ENCODE results near the gene PAM. TPM values are rescaled to one million over a fixed set of nuclear protein-coding genes. Genes with fewer than 3 reads are reported as not detected.

Gene PAM
- total RNA-seq, 5 donors from 2014 or later (not counting 1 experiment from before 2014, with no cell fraction given), result 17.5 to 29.2 (median 23.3) TPM

DNA sequence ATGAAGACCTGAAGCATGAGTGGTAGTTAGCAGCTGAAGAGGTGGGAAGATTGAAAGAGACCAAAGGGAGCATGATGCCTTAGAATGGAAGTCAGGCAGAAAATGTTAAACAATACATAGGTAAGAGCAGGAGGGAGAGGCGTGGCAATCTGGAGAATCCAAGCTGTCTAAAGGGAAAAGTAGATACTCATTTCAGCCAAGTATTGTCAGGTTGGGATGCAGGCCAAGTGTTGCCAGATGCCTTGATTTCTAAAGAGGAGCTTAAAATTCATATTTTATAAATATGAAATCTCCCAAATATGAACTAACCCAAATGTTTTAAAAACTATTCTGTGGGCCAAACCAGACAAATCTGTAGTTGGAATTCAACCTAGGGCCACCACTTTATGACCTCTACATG, 4.2 kb downstream of the PAM start:
- Histone ChIP-seq H3K4me3 (ENCODE audit: control insufficient read depth in 1 of 2, extremely low read depth in 1 of 2, low read length in 1 of 2) (no peak overlapping the region), H3K4me1 (ENCODE audit: control insufficient read depth in 1 of 2, extremely low read depth in 1 of 2, insufficient read depth in 2 of 2, low read length in 2 of 2) (peaks cover 4 to 23% of the 10 kb centered on the region in 2 experiments), H3K9me3 (no peaks in the 10 kb centered on the region), H3K27me3 (replicated peaks in 1 of 2; ENCODE audit: control insufficient read depth in 2 of 2, extremely low read depth in 1 of 2, insufficient read depth in 2 of 2, low read length in 1 of 2) (peaks cover 0 to 5% of the 10 kb centered on the region in 2 experiments), H3K36me3 (ENCODE audit: control insufficient read depth in 2 of 2, extremely low read depth in 1 of 2, insufficient read depth in 1 of 2, low read length in 1 of 2) (no peaks in the 10 kb centered on the region), H3K27ac (ENCODE audit: low read length) (peak overlapping the region; percentile 6)
- WGBS (ENCODE audit: insufficient coverage), result no CpG with 5 or more reads among the region's 1 CpG
- Mint-ChIP-seq H3K36me3 (no peaks in the 10 kb centered on the region), H3K4me3 (no peak overlapping the region), H3K27ac (peak overlapping the region; percentile 55 to 62), H3K9me3 (no peaks in the 10 kb centered on the region), H3K4me1 (peaks cover 39 to 67% (median 67%) of the 10 kb centered on the region in 3 donors), H3K27me3 (no peaks in the 10 kb centered on the region)
- DNase-seq (no peak), ATAC-seq (replicated peaks in 1 of 4) (no peak)
- ChIA-PET CTCF (interaction anchor here (0.5 to 1.5 kb wide), 3 partner anchors 19 to 72 kb away, joined by 3 to 4 read pairs (median 3); no protein-coding TSS in a partner anchor), POLR2A (no interaction called here)

- peaks cover 0 to 1% of the 10 kb centered on the region in 2 experiments for H3K27me3 ChIP-seq (replicated peaks in 1 of 2; ENCODE audit: control insufficient read depth in 2 of 2, extremely low read depth in 1 of 2, insufficient read depth in 2 of 2, low read length in 1 of 2)
- no peak overlapping the region for H3K4me3 ChIP-seq (ENCODE audit: control insufficient read depth in 1 of 2, extremely low read depth in 1 of 2, low read length in 1 of 2)
- H3K36me3 ChIP-seq (ENCODE audit: control insufficient read depth in 2 of 2, extremely low read depth in 1 of 2, insufficient read depth in 1 of 2, low read length in 1 of 2), result no peaks in the 10 kb centered on the region
- Mint-ChIP-seq H3K36me3 (no peaks in the 10 kb centered on the region), H3K4me3 (no peak overlapping the region), H3K27ac (peak overlapping the region; percentile 33 to 62), H3K4me1 (peaks cover 39 to 69% (median 68%) of the 10 kb centered on the region in 3 donors), H3K27me3 (no peaks in the 10 kb centered on the region), H3K9me3 (no peaks in the 10 kb centered on the region)
- WGBS (ENCODE audit: insufficient coverage), result 38% methylated on average over 2 of the region's 2 CpGs
- H3K27ac ChIP-seq (ENCODE audit: low read length), result peak overlapping the region; percentile 6
- H3K9me3 ChIP-seq, result no peaks in the 10 kb centered on the region
- ATAC-seq (replicated peaks in 1 of 4) (no peak), DNase-seq (no peak)
- ChIA-PET CTCF (interaction anchor here (0.5 to 1.5 kb wide), 3 partner anchors 19 to 72 kb away, joined by 3 to 4 read pairs (median 3); no protein-coding TSS in a partner anchor), POLR2A (no interaction called here)
- peaks cover 0 to 23% of the 10 kb centered on the region in 2 experiments for H3K4me1 ChIP-seq (ENCODE audit: control insufficient read depth in 1 of 2, extremely low read depth in 1 of 2, insufficient read depth in 2 of 2, low read length in 2 of 2)
Measured at GRCh38 chr5:102759700-102760099, 4.6 kb downstream of the PAM start.

DNA sequence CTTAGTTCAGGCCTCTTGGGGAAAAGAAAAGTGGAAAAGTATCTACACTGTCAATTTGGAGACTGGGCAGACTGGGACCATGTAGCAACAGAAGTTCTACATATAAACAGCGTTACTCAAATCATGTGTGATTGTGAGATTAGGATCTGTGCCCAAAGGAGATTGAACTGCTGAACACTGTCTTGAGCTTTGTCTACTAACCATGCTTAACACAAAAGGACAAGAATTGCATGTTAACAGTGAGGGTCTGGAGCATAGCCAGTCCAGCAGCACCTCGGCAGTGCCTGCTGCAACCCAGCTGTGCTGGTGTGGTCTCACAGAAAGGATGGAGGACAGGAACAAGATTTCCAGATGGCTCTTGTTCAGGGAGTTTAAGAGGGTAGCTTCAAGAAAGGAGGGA, 5.7 kb downstream of the PAM start:
- CTCF ChIA-PET, result interaction anchor here in 1 of 2 donors (0.9 kb wide), 1 partner anchor 20 kb away, joined by 4 read pairs; no protein-coding TSS in a partner anchor
- Histone ChIP-seq H3K9me3 (no peaks in the 10 kb centered on the region), H3K36me3 (ENCODE audit: control insufficient read depth in 2 of 2, extremely low read depth in 1 of 2, insufficient read depth in 1 of 2, low read length in 1 of 2) (no peaks in the 10 kb centered on the region), H3K4me3 (ENCODE audit: control insufficient read depth in 1 of 2, extremely low read depth in 1 of 2, low read length in 1 of 2) (no peak overlapping the region), H3K27ac (ENCODE audit: low read length) (peak overlapping the region; percentile 59), H3K27me3 (replicated peaks in 1 of 2; ENCODE audit: control insufficient read depth in 2 of 2, extremely low read depth in 1 of 2, insufficient read depth in 2 of 2, low read length in 1 of 2) (no peaks in the 10 kb centered on the region), H3K4me1 (ENCODE audit: control insufficient read depth in 1 of 2, extremely low read depth in 1 of 2, insufficient read depth in 2 of 2, low read length in 2 of 2) (peaks cover 0 to 26% of the 10 kb centered on the region in 2 experiments)
- peaks cover 46 to 79% (median 78%) of the 10 kb centered on the region in 3 donors for H3K4me1 Mint-ChIP-seq
- DNase-seq (no peak), ATAC-seq (replicated peaks in 1 of 4) (no peak)
- H3K27me3 Mint-ChIP-seq, result no peaks in the 10 kb centered on the region
- H3K4me3 Mint-ChIP-seq, result peak overlapping the region in 2 of 3 donors; percentile 1 to 37
- H3K9me3 Mint-ChIP-seq, result no peaks in the 10 kb centered on the region
- H3K27ac Mint-ChIP-seq, result peak overlapping the region; percentile 78 to 84
- POLR2A ChIA-PET, result no interaction called here
- H3K36me3 Mint-ChIP-seq, result no peaks in the 10 kb centered on the region
- whole genome bisulfite sequencing (ENCODE audit: insufficient coverage), result no CpG with 5 or more reads among the region's 2 CpGs

DNA sequence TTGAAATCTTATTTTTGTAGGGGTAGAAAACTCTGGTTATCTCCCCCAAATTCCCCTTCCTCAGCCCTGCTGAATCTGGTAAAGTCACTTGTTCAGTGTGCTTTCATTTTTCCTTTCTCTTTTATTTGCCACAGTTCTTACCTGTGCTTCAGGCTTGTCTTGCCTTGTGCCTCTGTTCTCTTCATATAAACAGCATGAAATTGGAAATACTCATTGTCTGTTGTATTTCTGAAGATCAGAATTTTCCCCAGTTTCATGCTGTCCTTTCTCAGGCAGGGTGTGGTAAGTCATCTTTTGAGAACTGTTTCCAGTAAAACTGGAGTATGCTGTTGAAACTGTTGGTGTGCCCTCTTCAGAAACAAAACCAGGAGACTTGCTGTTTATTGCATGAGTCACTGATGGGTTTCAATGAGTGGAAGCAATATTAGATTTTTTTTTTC, 7.0 kb downstream of the PAM start:
- H3K27ac ChIP-seq (ENCODE audit: low read length), result peak overlapping the region; percentile 59
- H3K27ac Mint-ChIP-seq, result peak overlapping the region; percentile 53 to 80
- H3K4me3 ChIP-seq (ENCODE audit: control insufficient read depth in 1 of 2, extremely low read depth in 1 of 2, low read length in 1 of 2), result peak overlapping the region in 1 of 2 donors; percentile 21
- H3K4me1 Mint-ChIP-seq, result peaks cover 41 to 76% (median 71%) of the 10 kb centered on the region in 3 donors
- no peaks in the 10 kb centered on the region for H3K9me3 ChIP-seq
- DNase-seq, result peak in 1 of 35 experiments; percentile 42
- H3K9me3 Mint-ChIP-seq, result no peaks in the 10 kb centered on the region
- H3K4me3 Mint-ChIP-seq, result peak overlapping the region; percentile 48 to 71 (median 54)
- H3K4me1 ChIP-seq (ENCODE audit: control insufficient read depth in 1 of 2, extremely low read depth in 1 of 2, insufficient read depth in 2 of 2, low read length in 2 of 2), result peaks cover 0 to 19% of the 10 kb centered on the region in 2 experiments
- ATAC-seq (replicated peaks in 1 of 4), result peak; percentile 30 to 59 (median 38)
- POLR2A ChIA-PET, result interaction anchor here (0.6 to 0.7 kb wide), 2 partner anchors 102 to 358 kb away, joined by 3 read pairs; partner anchors contain the start of gene PPIP5K2 (in 1 of the 2)
- H3K27me3 Mint-ChIP-seq, result no peaks in the 10 kb centered on the region
- no peaks in the 10 kb centered on the region for H3K36me3 ChIP-seq (ENCODE audit: control insufficient read depth in 2 of 2, extremely low read depth in 1 of 2, insufficient read depth in 1 of 2, low read length in 1 of 2)
- CTCF ChIA-PET, result interaction anchor here in 1 of 2 donors (1.0 kb wide), 1 partner anchor 17 kb away, joined by 3 read pairs; no protein-coding TSS in a partner anchor
- H3K36me3 Mint-ChIP-seq, result no peaks in the 10 kb centered on the region
- H3K27me3 ChIP-seq (replicated peaks in 1 of 2; ENCODE audit: control insufficient read depth in 2 of 2, extremely low read depth in 1 of 2, insufficient read depth in 2 of 2, low read length in 1 of 2), result no peaks in the 10 kb centered on the region

DNA sequence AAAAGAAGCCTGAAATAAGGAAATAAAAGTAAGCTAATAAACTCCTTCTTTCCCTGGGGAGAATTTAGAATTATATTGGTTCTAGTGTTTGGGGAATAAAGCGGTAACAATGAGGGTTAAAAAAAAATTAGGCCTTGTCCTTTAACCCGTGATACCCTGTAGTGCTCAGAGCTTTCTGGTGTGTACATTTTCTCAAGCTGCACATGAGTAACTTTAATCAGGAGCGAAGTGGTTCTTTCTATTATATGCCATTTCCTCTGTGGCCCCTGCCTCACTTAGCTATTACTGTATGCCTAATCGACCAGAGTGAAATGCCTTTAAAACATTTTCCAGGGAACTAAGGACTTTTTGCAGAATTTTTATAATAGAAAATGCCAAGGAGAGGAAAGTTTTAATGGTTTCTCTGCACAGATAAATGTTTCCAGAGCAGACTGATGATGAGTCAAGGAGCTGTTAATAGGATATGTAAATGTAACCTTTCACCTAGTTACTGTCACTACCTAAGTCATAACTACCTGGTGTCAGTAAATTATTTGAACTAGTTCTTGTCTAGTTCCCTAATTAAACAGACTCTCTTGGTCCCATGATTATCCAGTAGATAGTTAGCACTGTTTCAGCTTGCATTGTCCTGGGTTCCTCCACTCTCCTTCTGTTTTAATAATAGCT, 7.6 kb downstream of the PAM start:
- Mint-ChIP-seq H3K4me3 (peak overlapping the region; percentile 48 to 71 (median 54)), H3K4me1 (peaks cover 41 to 79% (median 74%) of the 10 kb centered on the region in 3 donors), H3K27me3 (no peaks in the 10 kb centered on the region), H3K9me3 (no peaks in the 10 kb centered on the region), H3K27ac (peak overlapping the region; percentile 53 to 80), H3K36me3 (no peaks in the 10 kb centered on the region)
- peaks cover 0 to 18% of the 10 kb centered on the region in 2 experiments for H3K4me1 ChIP-seq (ENCODE audit: control insufficient read depth in 1 of 2, extremely low read depth in 1 of 2, insufficient read depth in 2 of 2, low read length in 2 of 2)
- peak overlapping the region; percentile 59 for H3K27ac ChIP-seq (ENCODE audit: low read length)
- H3K4me3 ChIP-seq (ENCODE audit: control insufficient read depth in 1 of 2, extremely low read depth in 1 of 2, low read length in 1 of 2), result no peak overlapping the region
- ATAC-seq (replicated peaks in 1 of 4), result no peak
- no peaks in the 10 kb centered on the region for H3K27me3 ChIP-seq (replicated peaks in 1 of 2; ENCODE audit: control insufficient read depth in 2 of 2, extremely low read depth in 1 of 2, insufficient read depth in 2 of 2, low read length in 1 of 2)
- H3K36me3 ChIP-seq (ENCODE audit: control insufficient read depth in 2 of 2, extremely low read depth in 1 of 2, insufficient read depth in 1 of 2, low read length in 1 of 2), result no peaks in the 10 kb centered on the region
- DNase-seq, result no peak
- ChIA-PET POLR2A (interaction anchor here (0.5 to 0.9 kb wide), 5 partner anchors 8 to 358 kb away, joined by 3 to 4 read pairs (median 3); partner anchors contain the start of gene PPIP5K2 (in 1 of the 2)), CTCF (interaction anchor here (1.0 to 3.9 kb wide), 3 partner anchors 14 to 18 kb away, joined by 3 to 18 read pairs (median 3); no protein-coding TSS in a partner anchor)
- no peaks in the 10 kb centered on the region for H3K9me3 ChIP-seq
- no CpG with 5 or more reads among the region's 4 CpGs for WGBS (ENCODE audit: insufficient coverage)

DNA sequence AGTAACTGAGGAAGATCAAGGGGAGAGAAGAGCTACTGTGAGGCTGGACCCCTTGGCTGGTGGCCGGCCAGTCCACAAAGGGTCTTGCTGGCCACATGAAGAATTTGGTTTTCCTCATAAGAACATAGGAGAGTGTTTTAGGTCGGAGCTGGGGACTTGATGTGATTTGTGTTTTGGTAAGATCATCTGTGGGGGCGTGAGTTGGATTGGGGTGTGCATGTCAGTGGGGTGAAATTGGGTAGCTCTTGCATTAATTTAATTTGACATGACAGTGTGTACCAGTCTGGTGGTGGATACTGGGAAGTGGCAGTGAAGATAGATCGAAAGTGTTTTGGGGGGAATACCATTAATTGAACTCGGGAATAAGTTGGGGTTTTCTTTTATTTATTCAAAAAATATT, 8.6 kb downstream of the PAM start:
- H3K27ac ChIP-seq (ENCODE audit: low read length), result peak overlapping the region; percentile 59
- DNase-seq, result no peak
- H3K36me3 ChIP-seq (ENCODE audit: control insufficient read depth in 2 of 2, extremely low read depth in 1 of 2, insufficient read depth in 1 of 2, low read length in 1 of 2), result no peaks in the 10 kb centered on the region
- POLR2A ChIA-PET, result interaction anchor here in 1 of 2 donors (0.6 kb wide), 1 partner anchor 8 kb away, joined by 3 read pairs; the partner anchor contains the start of gene PAM
- no peaks in the 10 kb centered on the region for H3K9me3 ChIP-seq
- H3K4me3 ChIP-seq (ENCODE audit: control insufficient read depth in 1 of 2, extremely low read depth in 1 of 2, low read length in 1 of 2), result no peak overlapping the region
- 71% methylated on average over 3 of the region's 5 CpGs for WGBS (ENCODE audit: insufficient coverage)
- Mint-ChIP-seq H3K4me3 (peak overlapping the region in 1 of 3 donors; percentile 17), H3K4me1 (peaks cover 41 to 72% (median 68%) of the 10 kb centered on the region in 3 donors), H3K36me3 (no peaks in the 10 kb centered on the region), H3K9me3 (no peaks in the 10 kb centered on the region), H3K27ac (peak overlapping the region; percentile 2 to 45), H3K27me3 (no peaks in the 10 kb centered on the region)
- peaks cover 0 to 18% of the 10 kb centered on the region in 2 experiments for H3K4me1 ChIP-seq (ENCODE audit: control insufficient read depth in 1 of 2, extremely low read depth in 1 of 2, insufficient read depth in 2 of 2, low read length in 2 of 2)
- H3K27me3 ChIP-seq (replicated peaks in 1 of 2; ENCODE audit: control insufficient read depth in 2 of 2, extremely low read depth in 1 of 2, insufficient read depth in 2 of 2, low read length in 1 of 2), result no peaks in the 10 kb centered on the region
- no peak for ATAC-seq (replicated peaks in 1 of 4)
- CTCF ChIA-PET, result interaction anchor here (0.7 to 3.9 kb wide), 4 partner anchors 12 to 38 kb away, joined by 3 to 18 read pairs (median 5); no protein-coding TSS in a partner anchor

Measured in T-cell (primary cell).